ENCODE results near the gene SLC47A1.

DNA sequence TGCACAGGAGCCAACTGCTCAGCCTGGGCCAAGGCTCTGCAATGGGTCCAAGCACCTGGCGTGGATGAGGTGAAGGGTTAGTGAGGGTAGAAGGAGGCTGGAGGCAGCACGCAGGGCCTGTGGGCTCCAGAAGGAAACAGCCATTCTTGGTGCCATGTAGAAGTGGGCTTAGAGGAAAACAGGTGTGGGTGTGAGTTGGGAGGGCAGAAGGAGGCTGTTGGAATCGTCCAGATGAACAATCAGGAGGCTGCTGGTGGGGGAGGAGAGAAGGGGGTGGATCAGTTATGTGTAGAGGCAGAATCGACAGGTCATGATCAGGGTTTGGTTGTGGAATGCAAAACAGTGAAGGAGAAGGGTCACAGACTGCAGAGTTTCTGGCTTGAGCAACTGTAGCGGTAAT lies 63.2 kb downstream of the SLC47A1 start:
- TF ChIP-seq POLR2A (IDR thresholded peaks at IDR 0.05) (no peak), EP300 (IDR thresholded peaks at IDR 0.05) (no peak)
- TF ChIP-seq, protein P1, sequence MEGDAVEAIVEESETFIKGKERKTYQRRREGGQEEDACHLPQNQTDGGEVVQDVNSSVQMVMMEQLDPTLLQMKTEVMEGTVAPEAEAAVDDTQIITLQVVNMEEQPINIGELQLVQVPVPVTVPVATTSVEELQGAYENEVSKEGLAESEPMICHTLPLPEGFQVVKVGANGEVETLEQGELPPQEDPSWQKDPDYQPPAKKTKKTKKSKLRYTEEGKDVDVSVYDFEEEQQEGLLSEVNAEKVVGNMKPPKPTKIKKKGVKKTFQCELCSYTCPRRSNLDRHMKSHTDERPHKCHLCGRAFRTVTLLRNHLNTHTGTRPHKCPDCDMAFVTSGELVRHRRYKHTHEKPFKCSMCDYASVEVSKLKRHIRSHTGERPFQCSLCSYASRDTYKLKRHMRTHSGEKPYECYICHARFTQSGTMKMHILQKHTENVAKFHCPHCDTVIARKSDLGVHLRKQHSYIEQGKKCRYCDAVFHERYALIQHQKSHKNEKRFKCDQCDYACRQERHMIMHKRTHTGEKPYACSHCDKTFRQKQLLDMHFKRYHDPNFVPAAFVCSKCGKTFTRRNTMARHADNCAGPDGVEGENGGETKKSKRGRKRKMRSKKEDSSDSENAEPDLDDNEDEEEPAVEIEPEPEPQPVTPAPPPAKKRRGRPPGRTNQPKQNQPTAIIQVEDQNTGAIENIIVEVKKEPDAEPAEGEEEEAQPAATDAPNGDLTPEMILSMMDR (IDR thresholded peaks at IDR 0.05): no peak

All from gastroesophageal sphincter (tissue), 3 donors.